Neuronal stem cell (in vitro differentiated cells): ENCODE results near the gene ZCCHC18.

Experiments
- DNase-seq: peaks from one replicate; pipeline ENCODE4 v3.0.0-alpha.2; 2013; ENCODE audit warnings: low spot score
- H2AFZ ChIP-seq: one replicate; pipeline ENCODE4 v1.6.1; 2013; ENCODE audit warnings: mild to moderate bottlenecking, low read length, inconsistent platforms
- H2AK5ac ChIP-seq: 2 replicates; pipeline ENCODE4 v1.6.1; 2013; ENCODE audit warnings: low read depth, mild to moderate bottlenecking, inconsistent platforms, low read length, moderate library complexity, mixed read lengths
- H2BK120ac ChIP-seq: 2 replicates; pipeline ENCODE4 v1.6.1; 2013; ENCODE audit warnings: low read depth, mild to moderate bottlenecking, inconsistent platforms, low read length, moderate library complexity, mixed read lengths
- H2BK12ac ChIP-seq: one replicate; pipeline ENCODE4 v1.6.1; 2013; ENCODE audit warnings: low read length, inconsistent platforms
- H2BK15ac ChIP-seq: 2 replicates; pipeline ENCODE4 v1.6.1; 2013; ENCODE audit warnings: mild to moderate bottlenecking, low read length, inconsistent platforms, mixed read lengths
- H2BK5ac ChIP-seq: one replicate; pipeline ENCODE4 v1.6.1; 2013; ENCODE audit warnings: inconsistent platforms, mild to moderate bottlenecking, low read length, moderate library complexity
- H3K14ac ChIP-seq: one replicate; pipeline ENCODE4 v1.6.1; 2013; ENCODE audit warnings: low read length, inconsistent platforms
- H3K18ac ChIP-seq: 2 replicates; pipeline ENCODE4 v1.6.1; 2013; ENCODE audit warnings: low read length, inconsistent platforms
- H3K23ac ChIP-seq: 2 replicates; pipeline ENCODE4 v1.6.1; 2013; ENCODE audit warnings: low read depth, mild to moderate bottlenecking, mixed read lengths, low read length, inconsistent platforms; ENCODE audit not compliant: poor library complexity
- H3K27ac ChIP-seq: replicated peaks from 3 replicates; pipeline ENCODE4 v1.5.1; 2013; ENCODE audit warnings: low read length, inconsistent platforms
- H3K27me3 ChIP-seq, 3 experiments: 2 replicates each; pipeline ENCODE4 v1.6.1; 2013; ENCODE audit warnings: low read length in 3 of 3, mild to moderate bottlenecking in 2 of 3, inconsistent platforms in 1 of 3, low read depth in 1 of 3, mixed read lengths in 1 of 3, moderate library complexity in 1 of 3; ENCODE audit not compliant: control insufficient read depth in 3 of 3, insufficient read depth in 3 of 3
- H3K36me3 ChIP-seq, 2 donors: replicated peaks in 1 of 2; 2 replicates each; pipeline ENCODE4 v1.6.1; 2013; ENCODE audit warnings: low read length in 2 of 2; ENCODE audit not compliant: control insufficient read depth in 2 of 2, insufficient read depth in 2 of 2
- H3K4ac ChIP-seq: 2 replicates; pipeline ENCODE4 v1.6.1; 2013; ENCODE audit warnings: inconsistent platforms, mild to moderate bottlenecking, low read length, moderate library complexity
- H3K4me1 ChIP-seq, 2 donors: 1 replicate in 1 of 2; 2 replicates in 1 of 2; pipeline ENCODE4 v1.6.1; 2013; ENCODE audit warnings: low read length in 2 of 2, low read depth in 1 of 2; ENCODE audit not compliant: control insufficient read depth in 2 of 2, insufficient read depth in 1 of 2
- H3K4me2 ChIP-seq: one replicate; pipeline ENCODE4 v1.6.1; 2013; ENCODE audit warnings: mild to moderate bottlenecking, low read length, inconsistent platforms; ENCODE audit not compliant: insufficient read depth, poor library complexity, severe bottlenecking
- H3K4me3 ChIP-seq, 2 donors: 2 replicates each; pipeline ENCODE4 v1.5.1; 2013; ENCODE audit warnings: low read length in 2 of 2, mild to moderate bottlenecking in 2 of 2, inconsistent platforms in 1 of 2, moderate library complexity in 1 of 2
- H3K79me1 ChIP-seq: one replicate; pipeline ENCODE4 v1.6.1; 2013; ENCODE audit warnings: low read depth, mild to moderate bottlenecking, inconsistent platforms, low read length, moderate library complexity
- H3K9ac ChIP-seq: one replicate; pipeline ENCODE4 v1.6.1; 2013; ENCODE audit warnings: mild to moderate bottlenecking, low read depth, low read length, inconsistent platforms; ENCODE audit not compliant: poor library complexity
- H3K9me3 ChIP-seq, 2 donors: replicated peaks in 1 of 2; 2 replicates each; pipeline versions ENCODE3 to v1.6.1; 2013; ENCODE audit warnings: low read length in 2 of 2, mild to moderate bottlenecking in 2 of 2, inconsistent platforms in 1 of 2, low read depth in 1 of 2, mixed read lengths in 1 of 2, moderate library complexity in 1 of 2; ENCODE audit not compliant: control insufficient read depth in 2 of 2, insufficient read depth in 1 of 2
- H4K8ac ChIP-seq: one replicate; pipeline ENCODE4 v1.6.1; 2013; ENCODE audit warnings: low read depth, mild to moderate bottlenecking, inconsistent platforms, low read length, moderate library complexity
- H4K91ac ChIP-seq: one replicate; pipeline ENCODE4 v1.6.1; 2013; ENCODE audit warnings: low read length, low read depth, mild to moderate bottlenecking, inconsistent platforms; ENCODE audit not compliant: poor library complexity
- WGBS, 2 donors: extraction: QIAGEN DNeasy Blood & Tissue Kit; methylation state at CpG; one replicate each; pipeline ENCODE4 v1.1.7; 2013; ENCODE audit warnings: missing lambda C conversion rate in 2 of 2, mixed read lengths in 1 of 2; ENCODE audit not compliant: insufficient read length in 2 of 2, insufficient replicate concordance in 1 of 2; ENCODE audit errors: extremely low coverage in 2 of 2; 5-methylcytosine and 5-hydroxymethylcytosine counted together

ZCCHC18 gene

GRCh38 chrX:104141087-104141760 lies 28.9 kb downstream of the ZCCHC18 start:
- Histone ChIP-seq H3K27me3 (no peaks in the 10 kb centered on the region), H3K9ac (no peak overlapping the region), H4K91ac (no peak overlapping the region), H3K36me3 (no peaks in the 10 kb centered on the region), H2BK5ac (no peak overlapping the region), H3K27ac (no peak overlapping the region), H3K23ac (no peak overlapping the region), H3K9me3 (no peaks in the 10 kb centered on the region), H3K4me3 (no peak overlapping the region), H3K14ac (no peak overlapping the region), H2AK5ac (no peak overlapping the region), H3K4ac (no peak overlapping the region), H2BK12ac (no peak overlapping the region), H2BK15ac (no peak overlapping the region), H3K18ac (no peak overlapping the region), H4K8ac (no peak overlapping the region), H2BK120ac (no peak overlapping the region), H3K79me1 (no peaks in the 10 kb centered on the region), H2AFZ (no peak overlapping the region), H3K4me1 (no peaks in the 10 kb centered on the region), H3K4me2 (no peak overlapping the region)
- WGBS, 2 donors: no CpG with 5 or more reads among the region's 8 CpGs
- DNase-seq: no peak

- Histone ChIP-seq H2AK5ac (no peak overlapping the region), H3K36me3 (no peaks in the 10 kb centered on the region), H3K9ac (no peak overlapping the region), H2BK12ac (no peak overlapping the region), H3K27ac (no peak overlapping the region), H3K18ac (no peak overlapping the region), H3K4me2 (no peak overlapping the region), H4K8ac (no peak overlapping the region), H3K4me1 (no peaks in the 10 kb centered on the region), H3K9me3 (no peaks in the 10 kb centered on the region), H3K4ac (no peak overlapping the region), H3K79me1 (no peaks in the 10 kb centered on the region), H3K14ac (no peak overlapping the region), H2AFZ (no peak overlapping the region), H4K91ac (no peak overlapping the region), H3K27me3 (no peaks in the 10 kb centered on the region), H3K23ac (no peak overlapping the region), H2BK120ac (no peak overlapping the region), H2BK15ac (no peak overlapping the region), H2BK5ac (no peak overlapping the region), H3K4me3 (no peak overlapping the region)
- no peak for DNase-seq
- WGBS, 2 donors: no CpG with 5 or more reads among the region's 1 CpG
These were observed 38.7 kb downstream of the ZCCHC18 start for GRCh38 chrX:104151037-104151436.

GRCh38 chrX:104156630-104157529 lies 44.6 kb downstream of the ZCCHC18 start, which contains the start of gene SLC25A53:
Gene SLC25A53 (minus strand): TSS chrX:104157009. CDS start chrX:104105257, 51,752 bp downstream.
- no peaks in the 10 kb centered on the region for H3K27me3 ChIP-seq
- H2BK120ac ChIP-seq: no peak within 1 kb of the TSS
- H4K91ac ChIP-seq: no peak within 1 kb of the TSS
- H3K79me1 ChIP-seq: no peaks in the 10 kb centered on the region
- H3K36me3 ChIP-seq: no peaks in the 10 kb centered on the region
- H2AK5ac ChIP-seq: no peak within 1 kb of the TSS
- H2BK15ac ChIP-seq: no peak within 1 kb of the TSS
- H2BK5ac ChIP-seq: no peak within 1 kb of the TSS
- H3K27ac ChIP-seq: peak within 1 kb of the TSS; percentile 89
- no peak within 1 kb of the TSS for H2BK12ac ChIP-seq
- no peak within 1 kb of the TSS for H3K23ac ChIP-seq
- peak within 1 kb of the TSS; percentile 71 for H2AFZ ChIP-seq
- H3K9ac ChIP-seq: peak within 1 kb of the TSS; percentile 63
- H4K8ac ChIP-seq: no peak within 1 kb of the TSS
- peak; percentile 73 for DNase-seq
- no peaks in the 10 kb centered on the region for H3K4me1 ChIP-seq
- no peaks in the 10 kb centered on the region for H3K9me3 ChIP-seq
- H3K14ac ChIP-seq: no peak within 1 kb of the TSS
- WGBS, 2 donors: no CpG with 5 or more reads among the region's 44 CpGs
- peak within 1 kb of the TSS; percentile 55 to 90 for H3K4me3 ChIP-seq
- H3K4ac ChIP-seq: no peak within 1 kb of the TSS
- no peak within 1 kb of the TSS for H3K18ac ChIP-seq
- peak within 1 kb of the TSS; percentile 54 for H3K4me2 ChIP-seq
